Measurements from ENCODE around the gene SORT1. TPM values are rescaled to one million over a fixed set of nuclear protein-coding genes. Genes with fewer than 3 reads are reported as not detected.

The SORT1 gene
- total and polyA plus RNA-seq, 10 donors = 2.0 to 63.9 (median 35.0) TPM

DNA sequence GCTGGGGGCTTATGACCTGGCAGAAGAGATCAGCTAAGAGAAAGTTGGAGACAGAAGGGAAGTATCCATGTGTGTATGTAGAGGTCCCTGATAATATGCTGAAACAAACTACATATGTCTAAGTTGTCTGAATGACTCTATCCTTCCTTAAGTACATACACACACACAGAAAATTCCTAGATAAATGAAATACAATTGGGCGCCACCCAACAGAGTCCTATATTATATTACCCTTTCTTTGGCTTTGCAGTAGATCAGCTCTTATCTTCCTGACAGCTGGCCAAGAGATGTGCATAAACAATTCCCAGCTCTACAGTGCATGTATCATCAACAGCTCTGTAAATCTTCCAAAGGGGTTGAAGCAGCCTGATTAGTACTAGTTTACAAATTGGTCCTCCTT is 40.1 kb downstream of the SORT1 start:
- Histone ChIP-seq H3K27ac (no peak overlapping the region), H3K9me3 (no peaks in the 10 kb centered on the region), H3K4me1 (peaks cover 0 to 11% (median 0%) of the 10 kb centered on the region in 6 donors), H3K4me3 (no peak overlapping the region), H3K27me3 (replicated peaks in 1 of 7) (no peaks in the 10 kb centered on the region), H3K36me3 (peaks cover 0 to 24% (median 0%) of the 10 kb centered on the region in 6 donors)
- TF ChIP-seq POLR2A (IDR thresholded peaks at IDR 0.05) = no peak
- TF ChIP-seq CTCF (IDR thresholded peaks at IDR 0.05 in 8 of 11, conservative IDR thresholded peaks at IDR 0.05 in 3 of 11) = no peak
- TF ChIP-seq POLR2AphosphoS5 (IDR thresholded peaks at IDR 0.05) = no peak
- intact Hi-C loops (cut with DNase I; ENCODE audit: low total_unique reads) = no loop called here
- 81 to 100% (median 95%) methylated on average over 1 of the region's 1 CpG for WGBS, 5 donors
- DNase-seq = no peak

- Histone ChIP-seq H3K27me3 (replicated peaks in 1 of 7) (no peaks in the 10 kb centered on the region), H3K9me3 (no peaks in the 10 kb centered on the region), H3K4me3 (no peak overlapping the region), H3K27ac (no peak overlapping the region), H3K36me3 (peaks cover 0 to 31% (median 0%) of the 10 kb centered on the region in 6 donors), H3K4me1 (peaks cover 0 to 11% (median 0%) of the 10 kb centered on the region in 6 donors)
- intact Hi-C loops (cut with DNase I; ENCODE audit: low total_unique reads) = no loop called here
- 96 to 100% (median 97%) methylated on average over 1 of the region's 1 CpG for WGBS, 5 donors
- DNase-seq = no peak
- TF ChIP-seq CTCF (IDR thresholded peaks at IDR 0.05 in 8 of 11, conservative IDR thresholded peaks at IDR 0.05 in 3 of 11) = no peak
- no peak for TF ChIP-seq POLR2A (IDR thresholded peaks at IDR 0.05)
- TF ChIP-seq POLR2AphosphoS5 (IDR thresholded peaks at IDR 0.05) = no peak
These were observed 40.8 kb downstream of the SORT1 start for GRCh38 chr1:109356915-109357314.

DNA sequence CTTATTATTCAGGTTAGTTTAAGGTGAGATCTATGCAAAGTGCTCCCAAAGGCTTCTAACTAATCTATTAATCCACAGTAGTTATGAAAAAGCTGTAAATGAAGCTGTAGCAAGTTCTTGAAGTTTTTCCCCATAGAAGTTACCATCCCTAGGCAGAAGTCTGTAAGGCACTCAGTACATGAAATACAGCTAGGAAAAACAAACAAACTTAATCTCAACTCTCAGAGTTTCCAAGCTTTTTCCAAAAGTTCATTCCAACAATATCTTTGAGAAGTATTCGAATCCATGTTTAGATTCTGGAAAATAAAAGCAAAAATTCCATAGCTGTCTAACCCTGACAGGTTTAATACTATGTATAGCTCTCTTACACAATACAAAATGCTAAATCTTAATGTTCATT is 41.2 kb downstream of the SORT1 start:
- intact Hi-C loops (cut with DNase I; ENCODE audit: low total_unique reads) = no loop called here

DNA sequence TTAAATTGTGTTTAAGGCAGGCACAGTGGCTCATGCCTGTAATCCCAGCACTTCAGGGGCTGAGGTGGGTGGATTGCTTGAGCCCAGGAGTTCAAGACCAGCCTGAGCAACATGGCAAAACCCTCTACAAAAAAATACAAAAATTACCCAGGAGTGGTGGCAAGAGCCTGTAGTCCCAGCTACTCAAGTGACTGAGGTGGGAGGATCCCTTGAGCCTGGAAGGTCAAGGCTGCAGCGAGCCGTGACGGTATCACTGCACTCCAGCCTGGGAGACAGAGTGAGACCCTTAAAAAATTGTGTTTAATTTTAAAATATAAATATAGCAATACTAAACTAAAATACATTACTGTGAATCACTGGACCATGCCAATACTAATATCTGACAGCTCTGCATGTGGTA is 42.8 kb downstream of the SORT1 start:
- H3K27ac ChIP-seq = no peak overlapping the region
- no peak for DNase-seq
- H3K4me1 ChIP-seq = peaks cover 0 to 8% (median 0%) of the 10 kb centered on the region in 6 donors
- intact Hi-C loops (cut with DNase I; ENCODE audit: low total_unique reads) = no loop called here
- no peaks in the 10 kb centered on the region for H3K9me3 ChIP-seq
- TF ChIP-seq POLR2A (IDR thresholded peaks at IDR 0.05) (no peak), CTCF (IDR thresholded peaks at IDR 0.05 in 8 of 11, conservative IDR thresholded peaks at IDR 0.05 in 3 of 11) (no peak)
- 84 to 95% (median 89%) methylated on average over 3 of the region's 3 CpGs for WGBS, 5 donors
- no peak overlapping the region for H3K4me3 ChIP-seq
- no peaks in the 10 kb centered on the region for H3K27me3 ChIP-seq (replicated peaks in 1 of 7)
- H3K36me3 ChIP-seq = peaks cover 0 to 51% (median 0%) of the 10 kb centered on the region in 6 donors

More for the DNA sequence above, 41.2 kb downstream of the SORT1 start:
- Histone ChIP-seq H3K27ac (no peak overlapping the region), H3K9me3 (no peaks in the 10 kb centered on the region), H3K4me1 (peaks cover 0 to 10% (median 0%) of the 10 kb centered on the region in 6 donors), H3K27me3 (replicated peaks in 1 of 7) (no peaks in the 10 kb centered on the region), H3K4me3 (no peak overlapping the region), H3K36me3 (peaks cover 0 to 35% (median 0%) of the 10 kb centered on the region in 6 donors)
- TF ChIP-seq POLR2AphosphoS5 (IDR thresholded peaks at IDR 0.05) = no peak
- TF ChIP-seq POLR2A (IDR thresholded peaks at IDR 0.05) = no peak
- TF ChIP-seq CTCF (IDR thresholded peaks at IDR 0.05 in 8 of 11, conservative IDR thresholded peaks at IDR 0.05 in 3 of 11) = no peak
- DNase-seq = no peak
- WGBS, 5 donors = 67 to 88% (median 81%) methylated on average over 1 of the region's 1 CpG
